Head of caudate nucleus (tissue), 42 donors: ENCODE data around the gene CPNE2.

ENCODE experiments used
- DNase-seq, 42 donors: peaks; one replicate each; pipeline versions ENCODE4 v3.0.0 to v3.0.0-alpha.2; 2020 to 2021; ENCODE audit warnings: mixed read lengths in 7 of 42
- intact Hi-C: fragments of 100-400 bp; cut with DNase I; formaldehyde crosslinking; loops from one replicate; pipeline ENCODE4 v1.15.0; 2022

CPNE2 gene

DNA sequence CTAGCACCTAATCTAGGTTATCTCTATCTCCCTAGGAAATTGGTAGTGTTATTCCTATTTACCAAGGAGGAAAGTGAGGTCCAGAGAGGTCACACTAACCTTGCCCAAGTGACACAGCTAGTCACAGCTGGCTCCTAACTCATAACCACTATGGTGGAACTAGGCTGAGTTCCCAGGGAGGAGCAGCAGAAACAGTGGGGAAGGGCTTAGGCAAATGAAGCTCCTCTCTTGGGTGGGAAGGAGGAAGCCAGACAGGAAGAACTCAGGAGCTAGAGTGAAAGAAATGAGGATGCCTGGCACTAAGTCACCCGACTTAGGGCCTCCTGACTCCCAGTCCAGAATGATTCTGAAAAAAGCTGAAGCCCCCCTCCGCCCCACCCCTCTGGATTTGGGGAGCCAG lies 59.0 kb downstream of the CPNE2 start:
- no peak for DNase-seq

GRCh38 chr16:57152096-57153093 lies 60.0 kb downstream of the CPNE2 start:
- DNase-seq = peak in 16 of 42 donors; percentile 29 to 79 (median 60)
- intact Hi-C loops = no loop called here

More for the DNA sequence above, 59.0 kb downstream of the CPNE2 start:
- intact Hi-C loops = no loop called here

DNA sequence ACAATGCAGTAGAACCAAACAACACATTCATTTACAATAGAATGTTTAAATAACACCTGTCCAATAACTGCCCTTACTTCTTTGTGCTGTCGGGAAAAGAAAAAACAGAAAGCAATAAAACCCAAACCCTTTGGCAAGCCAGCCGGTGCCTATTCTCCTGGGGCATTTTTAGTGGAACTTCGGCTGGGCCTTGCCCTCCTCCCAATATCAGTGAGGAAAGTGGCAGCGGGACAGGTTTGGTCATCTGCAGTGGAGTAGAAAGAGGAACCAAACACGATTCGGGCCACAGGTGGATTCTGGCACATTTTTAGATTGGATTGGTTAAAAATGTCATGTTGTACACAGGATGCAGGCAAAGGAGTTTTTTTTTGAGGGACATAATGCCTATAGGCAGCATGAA lies 61.5 kb downstream of the CPNE2 start:
- DNase-seq = no peak
- intact Hi-C loops = no loop called here

- intact Hi-C loops = no loop called here
- DNase-seq = no peak
Measured at GRCh38 chr16:57155702-57156350, 63.4 kb downstream of the CPNE2 start.

DNA sequence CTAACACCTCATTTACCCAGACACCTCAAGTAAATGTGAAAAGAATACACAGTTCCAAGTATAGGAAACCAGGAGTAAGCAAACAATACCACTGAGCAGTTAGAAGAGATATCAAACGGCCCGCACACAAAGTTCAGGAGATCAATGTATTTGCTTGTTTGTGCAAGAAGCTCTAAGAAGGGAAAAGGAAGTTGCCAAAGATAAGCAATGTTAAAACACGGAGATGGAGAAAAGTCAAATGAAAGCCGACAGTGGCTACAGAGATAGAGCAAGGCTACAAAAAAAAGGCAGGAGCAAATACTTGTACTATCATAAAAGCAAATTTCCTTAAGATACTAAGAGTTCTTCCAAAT lies 63.9 kb downstream of the CPNE2 start:
- intact Hi-C loops = no loop called here
- no peak for DNase-seq

DNA sequence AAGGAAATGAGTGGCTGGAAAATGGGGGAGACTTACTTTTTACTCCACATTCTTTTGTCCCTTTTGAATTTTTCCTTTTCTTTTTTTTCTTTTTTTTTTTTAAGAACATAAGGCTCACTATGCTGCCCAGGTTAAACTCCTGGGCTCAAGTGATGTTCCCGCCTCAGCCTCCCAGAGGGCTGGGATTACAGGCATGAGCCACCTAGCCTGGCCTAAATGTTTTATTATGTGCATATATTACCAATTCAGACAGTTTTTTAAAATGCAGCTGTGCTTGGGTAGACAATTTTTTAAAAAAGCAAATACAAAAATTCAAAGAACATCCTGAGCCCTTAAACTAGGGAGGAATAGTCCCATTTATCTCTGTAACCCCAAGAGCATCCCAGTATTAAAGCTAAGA lies 65.2 kb downstream of the CPNE2 start:
- intact Hi-C loops = no loop called here
- no peak for DNase-seq

- intact Hi-C loops = no loop called here
- DNase-seq = no peak
Measured at GRCh38 chr16:57159447-57159846, 67.1 kb downstream of the CPNE2 start.

DNA sequence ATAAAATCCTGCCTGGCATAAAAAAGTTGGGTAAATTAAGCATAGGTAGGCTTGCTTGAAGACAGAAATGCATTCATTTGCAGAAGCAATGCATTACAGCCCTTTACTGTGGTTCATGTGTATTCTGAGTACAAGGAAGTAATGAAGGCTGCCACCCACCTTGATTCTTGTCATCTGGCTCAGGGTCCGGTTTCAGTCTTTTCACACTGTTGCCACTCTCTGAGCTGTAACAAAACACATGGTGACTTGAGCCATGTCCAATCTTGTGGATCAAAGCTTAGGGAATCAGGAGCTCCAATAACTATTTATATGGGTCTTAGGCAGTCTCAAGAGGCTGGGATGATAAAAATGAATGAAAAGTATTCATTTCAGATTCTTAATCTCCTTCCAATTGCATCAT lies 71.5 kb downstream of the CPNE2 start:
- intact Hi-C loops = loop anchor here (10.0 kb wide), 1 partner anchor 299 kb away; the partner anchor contains the start of gene SLC12A3
- no peak for DNase-seq

GRCh38 chr16:57165483-57165882 lies 73.1 kb downstream of the CPNE2 start:
- intact Hi-C loops = loop anchor here (10.0 kb wide), 1 partner anchor 301 kb away; the partner anchor contains the start of gene SLC12A3
- no peak for DNase-seq

GRCh38 chr16:57165938-57166337 lies 73.6 kb downstream of the CPNE2 start:
- no peak for DNase-seq
- intact Hi-C loops = loop anchor here (1.0 to 10.0 kb wide), 2 partner anchors 82 to 301 kb away; partner anchors contain the start of gene SLC12A3

DNA sequence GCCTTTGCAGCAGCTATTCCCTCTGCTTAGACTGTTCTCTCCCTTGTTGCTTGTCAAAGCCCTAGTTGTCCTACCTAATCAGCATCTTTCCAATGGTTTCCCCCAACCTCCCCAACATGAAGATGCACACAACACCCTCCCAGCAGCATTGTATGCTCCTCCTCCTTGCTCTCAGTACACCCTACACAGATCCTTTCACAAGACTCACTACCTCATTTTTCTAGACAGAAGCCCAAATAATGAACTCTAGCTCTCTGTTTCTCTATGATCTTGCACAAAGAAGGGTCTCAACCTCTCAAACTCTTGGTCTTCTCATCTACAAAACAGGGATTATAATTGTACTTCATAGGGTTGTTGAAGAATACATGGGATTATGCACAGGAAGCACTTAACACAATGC lies 74.1 kb downstream of the CPNE2 start:
- no peak for DNase-seq
- intact Hi-C loops = loop anchor here (1.0 to 10.0 kb wide), 2 partner anchors 82 to 302 kb away; partner anchors contain the start of gene SLC12A3

DNA sequence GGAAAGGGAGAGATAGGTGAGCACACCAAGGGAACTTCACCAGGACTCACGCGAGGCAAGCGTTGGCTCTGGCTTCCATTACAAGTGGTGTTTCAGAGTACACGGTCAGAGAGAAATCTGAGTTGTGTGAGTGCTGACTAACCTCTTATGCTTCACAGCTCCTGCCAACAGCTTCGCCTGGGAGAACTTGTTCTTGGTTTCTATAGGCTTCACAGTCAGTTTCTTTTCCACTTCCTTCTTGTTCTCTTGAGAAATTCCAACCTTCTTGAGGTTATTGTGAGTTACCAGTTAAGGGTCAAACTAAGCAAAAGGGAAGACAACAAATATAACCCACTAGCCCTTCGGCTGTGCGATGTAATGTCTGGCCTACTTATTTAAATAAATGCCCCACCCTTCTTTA lies 74.6 kb downstream of the CPNE2 start:
- intact Hi-C loops = loop anchor here (1.0 to 10.0 kb wide), 2 partner anchors 83 to 302 kb away; partner anchors contain the start of gene SLC12A3
- peak in 1 of 42 donors; percentile 42 for DNase-seq

DNA sequence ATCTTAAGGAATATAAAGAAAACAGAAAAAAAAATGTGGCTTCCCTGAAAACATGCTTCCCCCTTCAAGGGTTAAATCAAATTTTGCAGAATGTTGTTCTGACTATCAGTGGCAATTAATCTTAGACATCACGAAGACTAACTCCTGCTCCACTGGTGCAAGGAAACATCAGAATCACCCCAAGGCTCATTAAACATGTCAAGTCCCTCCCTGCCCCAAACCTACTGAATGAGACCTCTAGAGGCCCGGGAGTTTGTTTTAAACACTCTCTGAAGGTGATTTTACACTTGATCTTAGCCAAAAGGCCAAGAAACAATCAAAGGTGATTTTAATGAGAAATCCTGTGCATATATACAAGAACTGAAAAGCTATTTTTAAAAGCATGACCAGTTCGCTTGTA lies 75.2 kb downstream of the CPNE2 start:
- no peak for DNase-seq
- intact Hi-C loops = loop anchor here (10.0 kb wide), 1 partner anchor 303 kb away; the partner anchor contains the start of gene SLC12A3

DNA sequence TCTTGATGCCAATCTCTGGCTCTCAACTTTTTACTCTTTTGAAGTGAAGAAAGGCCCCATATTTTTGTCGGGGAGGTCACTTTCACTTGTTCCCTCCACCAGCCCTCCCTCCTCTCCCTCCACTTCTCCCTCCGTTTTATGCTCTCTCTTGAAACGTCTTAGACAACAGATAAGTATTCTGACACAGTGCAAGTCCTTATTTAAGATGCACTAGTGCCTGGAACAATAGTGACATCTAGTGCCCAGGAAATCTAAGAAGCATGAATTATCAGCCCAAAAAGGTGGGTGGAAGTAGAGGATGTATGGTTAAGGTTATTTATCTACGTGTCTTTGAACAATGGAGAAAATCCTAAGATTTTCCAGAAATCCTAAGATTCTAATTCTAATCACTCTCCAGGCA lies 75.6 kb downstream of the CPNE2 start:
- peak in 8 of 42 donors; percentile 40 to 76 (median 48) for DNase-seq
- intact Hi-C loops = loop anchor here (10.0 kb wide), 1 partner anchor 303 kb away; the partner anchor contains the start of gene SLC12A3

DNA sequence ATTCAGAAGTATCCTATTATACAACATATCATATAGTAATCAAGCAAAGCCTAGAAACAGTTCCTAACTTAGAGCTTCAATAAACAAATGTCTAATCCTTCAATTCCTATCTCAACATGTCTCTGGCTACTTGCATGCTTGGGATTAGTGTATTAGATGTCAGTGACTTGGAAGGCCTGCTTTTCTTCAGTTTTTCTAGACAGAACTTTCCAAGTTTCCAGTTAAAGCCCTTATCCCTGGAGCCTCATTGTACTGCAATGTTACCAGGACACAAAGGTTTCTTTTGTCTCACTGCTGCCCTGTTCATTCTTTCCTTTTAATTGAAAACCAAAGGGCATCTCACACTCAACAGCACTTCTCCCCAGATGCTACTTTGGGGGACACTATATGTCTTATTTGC lies 76.9 kb downstream of the CPNE2 start:
- intact Hi-C loops = loop anchor here (10.0 kb wide), 1 partner anchor 305 kb away; the partner anchor contains the start of gene SLC12A3
- no peak for DNase-seq

- intact Hi-C loops = no loop called here
Measured at GRCh38 chr16:57172721-57173290, 80.4 kb downstream of the CPNE2 start.

GRCh38 chr16:57175896-57176295 lies 83.5 kb downstream of the CPNE2 start:
- no peak for DNase-seq
- intact Hi-C loops = no loop called here

More at GRCh38 chr16:57172721-57173290, 80.4 kb downstream of the CPNE2 start:
- DNase-seq = no peak

DNA sequence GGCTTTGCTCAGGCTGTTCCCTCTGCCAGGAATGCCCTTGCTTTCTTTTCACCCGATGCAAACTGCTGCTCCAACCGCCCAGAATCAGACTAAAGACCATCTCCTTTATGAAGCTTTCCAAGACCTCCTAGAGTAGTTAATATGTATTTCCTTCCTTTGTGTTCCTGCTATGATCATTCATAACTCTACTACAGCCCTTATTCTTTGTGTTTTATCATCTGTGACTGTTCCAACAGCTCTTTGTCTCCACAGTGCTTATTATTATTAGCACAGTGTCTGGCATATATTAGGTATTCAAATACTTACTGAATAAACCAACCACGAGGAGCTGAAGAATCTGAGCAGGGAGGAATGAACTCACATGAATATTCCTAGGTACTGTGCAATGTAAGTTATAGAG lies 85.8 kb downstream of the CPNE2 start:
- intact Hi-C loops = no loop called here
- DNase-seq = no peak

GRCh38 chr16:57178793-57179212 lies 86.4 kb downstream of the CPNE2 start:
- intact Hi-C loops = no loop called here
- no peak for DNase-seq
